Measurements from ENCODE around the gene RASSF8.

DNA sequence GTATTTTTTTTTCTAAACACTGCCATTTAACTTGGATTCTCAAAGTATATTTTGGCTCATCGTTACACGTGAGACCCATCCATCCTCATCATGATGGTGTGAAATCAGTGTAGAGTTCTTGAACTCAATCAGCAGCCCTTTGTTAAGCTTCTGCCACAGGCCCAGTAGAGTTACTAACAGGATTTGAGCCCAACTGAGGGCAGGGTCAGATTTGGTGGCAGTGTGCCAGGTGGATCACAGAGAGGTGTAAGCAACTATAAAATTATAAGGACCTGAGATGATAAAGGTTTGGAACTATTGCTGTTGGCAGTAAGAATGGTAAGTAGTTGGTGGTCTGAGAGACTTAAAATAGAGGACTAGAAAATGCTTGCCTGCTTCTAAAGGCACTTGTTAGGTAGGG lies 72.8 kb downstream of the RASSF8 start:
- TF ChIP-seq, protein P1, sequence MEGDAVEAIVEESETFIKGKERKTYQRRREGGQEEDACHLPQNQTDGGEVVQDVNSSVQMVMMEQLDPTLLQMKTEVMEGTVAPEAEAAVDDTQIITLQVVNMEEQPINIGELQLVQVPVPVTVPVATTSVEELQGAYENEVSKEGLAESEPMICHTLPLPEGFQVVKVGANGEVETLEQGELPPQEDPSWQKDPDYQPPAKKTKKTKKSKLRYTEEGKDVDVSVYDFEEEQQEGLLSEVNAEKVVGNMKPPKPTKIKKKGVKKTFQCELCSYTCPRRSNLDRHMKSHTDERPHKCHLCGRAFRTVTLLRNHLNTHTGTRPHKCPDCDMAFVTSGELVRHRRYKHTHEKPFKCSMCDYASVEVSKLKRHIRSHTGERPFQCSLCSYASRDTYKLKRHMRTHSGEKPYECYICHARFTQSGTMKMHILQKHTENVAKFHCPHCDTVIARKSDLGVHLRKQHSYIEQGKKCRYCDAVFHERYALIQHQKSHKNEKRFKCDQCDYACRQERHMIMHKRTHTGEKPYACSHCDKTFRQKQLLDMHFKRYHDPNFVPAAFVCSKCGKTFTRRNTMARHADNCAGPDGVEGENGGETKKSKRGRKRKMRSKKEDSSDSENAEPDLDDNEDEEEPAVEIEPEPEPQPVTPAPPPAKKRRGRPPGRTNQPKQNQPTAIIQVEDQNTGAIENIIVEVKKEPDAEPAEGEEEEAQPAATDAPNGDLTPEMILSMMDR (IDR thresholded peaks at IDR 0.05; ENCODE audit: low read length): no peak
- TF ChIP-seq EZH2 (optimal IDR thresholded peaks at IDR 0.05; ENCODE audit: low read depth, low read length): no peak

All from MM.1S (cell line).